OCI-M2 (cell line): ENCODE measurements around the gene RECQL5.

Experiments
- DNase-seq: peaks from one replicate; lab custom pipeline; 2025; ENCODE audit not compliant: unreplicated experiment; lab: John Stamatoyannopoulos, UW

RECQL5 gene

GRCh38 chr17:75666959-75667790 is at the start of gene RECQL5, which contains the start of gene SAP30BP:
Gene RECQL5 (minus strand): TSS chr17:75667154. CDS start chr17:75666557, 597 bp downstream.
Gene SAP30BP (plus strand): TSS chr17:75667338. CDS start chr17:75667373, 35 bp downstream.
- DNase-seq = peak; percentile 65

- no peak for DNase-seq
Measured at GRCh38 chr17:75712446-75712845, 45.5 kb upstream of the RECQL5 start.

GRCh38 chr17:75707079-75707571 is 40.2 kb upstream of the RECQL5 start:
- DNase-seq = no peak

DNA sequence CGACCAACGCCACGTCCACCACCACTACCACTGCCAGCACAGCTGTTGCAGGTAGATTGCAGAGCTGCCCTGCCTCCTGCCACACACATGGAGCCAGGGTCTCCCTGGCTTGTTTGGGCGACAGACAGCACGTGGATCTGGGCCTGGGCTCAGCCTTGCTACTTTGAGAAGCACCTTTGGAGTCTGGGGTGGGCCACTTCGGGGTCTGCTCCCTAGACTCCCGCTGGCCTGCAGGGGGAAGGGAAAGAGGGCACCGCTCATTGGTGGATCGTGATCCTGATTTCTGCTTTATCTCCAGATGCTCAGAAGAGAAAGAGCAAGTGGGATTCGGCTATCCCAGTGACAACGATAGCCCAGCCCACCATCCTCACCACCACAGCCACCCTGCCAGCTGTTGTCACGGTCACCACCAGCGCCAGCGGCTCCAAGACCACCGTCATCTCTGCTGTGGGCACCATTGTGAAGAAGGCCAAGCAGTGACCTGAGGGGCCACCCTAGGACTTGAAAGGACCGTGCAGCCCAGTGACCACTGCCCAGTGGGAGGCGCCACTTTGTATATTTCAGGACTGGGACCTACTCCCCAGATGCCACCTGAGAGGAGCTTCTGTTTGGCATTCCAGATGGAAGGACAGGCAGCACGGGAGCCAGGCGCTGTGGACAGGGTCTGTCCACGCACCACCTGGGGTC is 39.2 kb upstream of the RECQL5 start:
- no peak for DNase-seq

DNA sequence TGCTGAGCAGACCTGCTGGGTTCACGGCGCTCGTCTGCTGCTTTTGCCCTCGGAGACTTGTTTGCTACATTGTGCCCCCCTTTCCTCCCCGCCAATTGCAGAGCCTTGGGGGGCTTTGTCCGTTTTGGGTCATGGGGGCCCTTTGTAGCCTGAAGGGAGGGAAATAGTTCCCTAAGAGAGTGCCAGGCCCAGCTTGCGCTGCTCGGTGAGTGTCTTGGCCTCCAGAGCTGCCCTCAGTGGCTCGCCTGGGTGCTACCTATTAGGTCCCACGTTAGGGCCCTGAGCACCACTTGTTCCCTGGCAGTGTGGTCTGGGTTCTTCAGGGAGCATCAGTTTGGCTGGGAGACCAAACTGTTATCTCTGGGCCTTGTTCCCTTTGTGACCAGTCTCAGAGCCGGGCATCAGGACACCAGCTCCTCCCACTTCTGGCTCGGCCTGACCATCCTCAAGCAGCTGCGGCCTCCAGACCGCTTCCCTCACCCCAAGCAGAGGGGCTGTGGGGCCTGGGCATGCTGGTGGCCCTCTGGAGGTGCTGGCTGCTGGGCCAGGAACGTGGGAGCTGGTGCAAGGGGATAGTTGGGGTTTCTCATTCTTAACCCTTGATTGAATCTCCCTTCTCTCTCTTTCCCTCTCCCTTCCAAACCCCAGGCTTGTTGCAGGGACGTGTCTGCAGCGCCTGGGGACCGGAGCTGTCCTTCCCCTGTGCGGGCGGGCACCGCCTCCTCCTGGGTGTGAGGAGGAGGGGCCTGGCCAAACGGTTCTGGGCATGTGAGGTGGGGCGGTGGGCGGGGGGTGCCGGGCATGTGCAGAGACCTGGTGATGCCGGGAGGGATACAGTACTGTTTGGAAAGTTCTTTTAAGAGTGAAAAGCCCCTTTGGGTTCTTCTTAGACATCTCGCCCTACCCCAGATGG is 38.3 kb upstream of the RECQL5 start:
- no peak for DNase-seq

- DNase-seq = no peak
Measured at GRCh38 chr17:75703591-75703990, 36.6 kb upstream of the RECQL5 start.

- DNase-seq = no peak
Measured at GRCh38 chr17:75703191-75703590, 36.2 kb upstream of the RECQL5 start.

- DNase-seq = no peak
Measured at GRCh38 chr17:75701288-75701687, 34.3 kb upstream of the RECQL5 start.

- DNase-seq = no peak
Measured at GRCh38 chr17:75698659-75699058, 31.7 kb upstream of the RECQL5 start.

DNA sequence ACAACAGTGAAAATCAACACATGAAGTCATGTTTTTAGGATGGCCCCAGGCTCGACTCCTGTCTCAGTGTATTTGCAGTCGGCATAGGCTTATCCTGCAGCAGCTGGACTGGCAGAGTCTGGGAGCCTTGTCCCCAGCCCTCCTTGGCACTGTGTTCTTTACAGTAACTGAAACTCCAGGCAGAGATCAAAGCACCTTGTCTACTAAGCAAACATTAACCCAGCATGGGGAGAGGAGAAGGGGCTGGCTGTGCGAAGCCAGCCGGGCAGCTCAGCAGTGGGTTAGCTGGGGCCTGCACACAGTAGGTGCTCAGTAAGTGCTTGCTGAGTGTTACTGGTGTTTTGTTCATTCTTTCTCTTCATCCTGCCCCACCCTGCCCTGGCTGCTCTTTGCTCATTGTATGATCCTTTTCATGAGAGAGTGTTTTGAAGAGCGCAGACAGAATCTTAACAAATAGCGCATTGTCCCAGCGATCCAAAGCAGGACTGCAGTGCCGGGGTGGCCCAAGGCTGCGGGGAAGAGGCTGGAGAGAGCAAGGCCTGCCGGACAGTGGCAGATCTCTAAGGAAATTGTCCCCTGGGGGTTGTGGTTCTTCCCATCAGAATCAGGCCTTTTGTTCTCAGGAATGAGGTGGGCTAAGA is 30.8 kb upstream of the RECQL5 start:
- DNase-seq = no peak

- no peak for DNase-seq
Measured at GRCh38 chr17:75695830-75696271, 28.9 kb upstream of the RECQL5 start.

DNA sequence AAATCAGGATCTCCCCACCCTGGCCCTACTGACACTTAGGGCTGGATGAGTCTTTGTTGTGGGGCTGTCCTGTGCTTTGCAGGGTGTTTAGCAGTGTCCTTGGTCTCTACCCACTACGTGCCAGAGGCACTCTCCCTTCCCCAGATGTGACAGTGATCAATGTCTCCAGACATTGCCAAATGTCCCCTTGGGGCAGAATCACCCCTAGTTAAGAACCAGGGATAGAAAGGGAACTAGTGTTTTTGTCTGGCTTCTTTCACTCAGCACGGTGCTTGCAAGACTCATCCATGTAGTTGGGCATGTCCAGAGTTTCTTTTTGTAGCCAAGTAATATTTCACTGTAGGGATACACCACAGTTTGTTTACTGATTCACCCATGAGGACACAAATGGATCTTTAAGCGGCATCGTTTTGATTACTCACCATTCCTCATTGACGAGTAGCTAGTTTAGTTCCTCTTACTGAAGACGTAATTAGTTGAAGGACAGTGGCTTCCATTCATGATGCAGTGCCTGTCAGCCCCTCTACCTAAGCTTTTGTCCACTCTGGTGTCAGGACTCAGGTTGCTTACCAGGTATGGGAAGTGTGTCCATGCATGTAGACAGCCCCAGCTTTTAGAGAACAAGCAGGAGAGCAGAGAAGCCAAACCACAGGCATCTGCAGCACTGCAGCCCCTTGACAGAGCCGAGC is 28.3 kb upstream of the RECQL5 start:
- no peak for DNase-seq

GRCh38 chr17:75694536-75694935 is 27.6 kb upstream of the RECQL5 start:
- DNase-seq = no peak

- DNase-seq = no peak
Measured at GRCh38 chr17:75693500-75694481, 26.8 kb upstream of the RECQL5 start.

DNA sequence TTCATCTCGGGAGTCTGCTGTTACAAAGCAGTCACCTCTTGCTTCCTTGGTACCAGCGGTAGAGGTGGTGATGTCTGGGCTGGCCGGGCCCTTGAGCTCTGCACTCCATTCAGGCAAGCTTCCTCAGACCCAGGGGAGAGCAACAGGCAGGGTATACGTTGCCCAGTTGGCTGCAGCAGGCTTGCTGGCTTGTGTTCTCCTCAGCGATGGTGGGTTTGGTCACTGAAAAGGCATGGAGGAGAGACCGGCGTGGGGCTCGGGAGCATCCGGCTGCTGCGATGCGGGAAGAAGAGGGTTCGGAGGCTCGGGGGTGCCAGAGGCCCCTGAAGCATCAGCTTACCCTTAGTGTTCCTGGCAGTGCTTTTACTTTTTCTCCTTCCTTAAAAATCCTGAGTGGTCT is 26.0 kb upstream of the RECQL5 start:
- DNase-seq = no peak

GRCh38 chr17:75691801-75692626 is 25.1 kb upstream of the RECQL5 start:
- no peak for DNase-seq

DNA sequence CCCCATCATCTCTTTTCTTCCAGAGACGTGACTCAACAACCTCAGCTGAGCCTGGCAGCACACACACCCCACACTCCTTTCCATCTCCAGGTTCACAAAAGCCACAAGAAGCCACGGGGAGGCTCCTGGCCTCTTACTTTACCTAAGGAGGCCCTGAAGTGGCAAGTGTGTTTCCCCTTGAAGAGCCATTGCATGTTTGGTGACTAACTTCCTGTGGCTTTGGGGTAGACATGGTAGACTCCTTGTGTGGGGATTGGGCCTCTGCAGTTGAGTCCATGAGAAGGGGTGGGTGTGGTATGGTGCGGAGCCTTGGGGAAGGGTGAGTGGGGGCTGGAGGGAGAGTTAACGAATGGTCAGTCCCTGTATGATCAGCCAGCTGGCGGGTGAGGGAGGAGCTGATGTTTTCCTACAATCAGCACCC is 24.4 kb upstream of the RECQL5 start:
- no peak for DNase-seq

- DNase-seq = no peak
Measured at GRCh38 chr17:75689441-75689873, 22.5 kb upstream of the RECQL5 start.
